ENCODE data around the gene SLC9A3. TPM values are rescaled to one million over a fixed set of nuclear protein-coding genes. Genes with fewer than 3 reads are reported as not detected.

The SLC9A3 gene
- total RNA-seq, 1 experiment from 2014 or later = 2.0 TPM

- H3K79me2 ChIP-seq (ENCODE audit: low read length) = no peaks in the 10 kb centered on the region
- H3K27ac ChIP-seq (ENCODE audit: low read length) = no peak overlapping the region
- H4K20me1 ChIP-seq (ENCODE audit: insufficient read depth, low read depth, low read length) = no peaks in the 10 kb centered on the region
- H3K4me3 ChIP-seq (ENCODE audit: low read length) = no peak overlapping the region
- peaks cover 8% of the 10 kb centered on the region for H3K4me1 ChIP-seq (ENCODE audit: low read length)
- no peaks in the 10 kb centered on the region for H3K27me3 ChIP-seq (ENCODE audit: low read length)
- no peaks in the 10 kb centered on the region for H3K9me3 ChIP-seq (ENCODE audit: low read length)
- H3K9me2 ChIP-seq (replicated peaks; ENCODE audit: insufficient read depth, low read length) = no peaks in the 10 kb centered on the region
- H2AFZ ChIP-seq (ENCODE audit: low read length) = no peak overlapping the region
- H3K4me2 ChIP-seq (ENCODE audit: low read depth, low read length, poor library complexity, severe bottlenecking) = no peak overlapping the region
- H3K36me3 ChIP-seq (ENCODE audit: insufficient read depth, low read length) = no peaks in the 10 kb centered on the region
- H3K9ac ChIP-seq (ENCODE audit: low read length) = no peak overlapping the region
- peak; percentile 72 for DNase-seq
These were observed 3.9 kb downstream of the SLC9A3 start for GRCh38 chr5:520196-520849.

- Histone ChIP-seq H3K9me2 (replicated peaks; ENCODE audit: insufficient read depth, low read length) (no peaks in the 10 kb centered on the region), H3K27ac (ENCODE audit: low read length) (no peak overlapping the region), H3K4me2 (ENCODE audit: low read depth, low read length, poor library complexity, severe bottlenecking) (no peak overlapping the region), H3K27me3 (ENCODE audit: low read length) (no peaks in the 10 kb centered on the region), H3K9ac (ENCODE audit: low read length) (no peak overlapping the region), H3K36me3 (ENCODE audit: insufficient read depth, low read length) (no peaks in the 10 kb centered on the region), H3K4me1 (ENCODE audit: low read length) (peaks cover 8% of the 10 kb centered on the region), H3K4me3 (ENCODE audit: low read length) (no peak overlapping the region), H3K79me2 (ENCODE audit: low read length) (no peaks in the 10 kb centered on the region), H4K20me1 (ENCODE audit: insufficient read depth, low read depth, low read length) (no peaks in the 10 kb centered on the region), H3K9me3 (ENCODE audit: low read length) (no peaks in the 10 kb centered on the region), H2AFZ (ENCODE audit: low read length) (no peak overlapping the region)
- DNase-seq = no peak
These were observed 5.5 kb downstream of the SLC9A3 start for GRCh38 chr5:518721-519120.

- H4K20me1 ChIP-seq (ENCODE audit: insufficient read depth, low read depth, low read length) = no peaks in the 10 kb centered on the region
- no peaks in the 10 kb centered on the region for H3K9me2 ChIP-seq (replicated peaks; ENCODE audit: insufficient read depth, low read length)
- no peak for DNase-seq
- H3K4me2 ChIP-seq (ENCODE audit: low read depth, low read length, poor library complexity, severe bottlenecking) = no peak overlapping the region
- no peaks in the 10 kb centered on the region for H3K9me3 ChIP-seq (ENCODE audit: low read length)
- no peaks in the 10 kb centered on the region for H3K27me3 ChIP-seq (ENCODE audit: low read length)
- no peak overlapping the region for H3K27ac ChIP-seq (ENCODE audit: low read length)
- H3K36me3 ChIP-seq (ENCODE audit: insufficient read depth, low read length) = no peaks in the 10 kb centered on the region
- H3K79me2 ChIP-seq (ENCODE audit: low read length) = no peaks in the 10 kb centered on the region
- H3K4me3 ChIP-seq (ENCODE audit: low read length) = no peak overlapping the region
- H3K4me1 ChIP-seq (ENCODE audit: low read length) = peaks cover 8% of the 10 kb centered on the region
- H3K9ac ChIP-seq (ENCODE audit: low read length) = no peak overlapping the region
- H2AFZ ChIP-seq (ENCODE audit: low read length) = no peak overlapping the region
These were observed 6.6 kb downstream of the SLC9A3 start for GRCh38 chr5:517535-518100.

GRCh38 chr5:516980-517379 is 7.3 kb downstream of the SLC9A3 start:
- Histone ChIP-seq H3K4me3 (ENCODE audit: low read length) (no peak overlapping the region), H3K4me2 (ENCODE audit: low read depth, low read length, poor library complexity, severe bottlenecking) (no peak overlapping the region), H2AFZ (ENCODE audit: low read length) (no peak overlapping the region), H3K9me3 (ENCODE audit: low read length) (no peaks in the 10 kb centered on the region), H3K27ac (ENCODE audit: low read length) (no peak overlapping the region), H4K20me1 (ENCODE audit: insufficient read depth, low read depth, low read length) (no peaks in the 10 kb centered on the region), H3K4me1 (ENCODE audit: low read length) (peaks cover 8% of the 10 kb centered on the region), H3K36me3 (ENCODE audit: insufficient read depth, low read length) (no peaks in the 10 kb centered on the region), H3K9me2 (replicated peaks; ENCODE audit: insufficient read depth, low read length) (no peaks in the 10 kb centered on the region), H3K27me3 (ENCODE audit: low read length) (no peaks in the 10 kb centered on the region), H3K79me2 (ENCODE audit: low read length) (no peaks in the 10 kb centered on the region), H3K9ac (ENCODE audit: low read length) (no peak overlapping the region)
- DNase-seq = no peak

- DNase-seq = no peak
- no peak overlapping the region for H3K4me2 ChIP-seq (ENCODE audit: low read depth, low read length, poor library complexity, severe bottlenecking)
These were observed 7.8 kb downstream of the SLC9A3 start for GRCh38 chr5:516338-516925.

GRCh38 chr5:515273-515836 is 8.9 kb downstream of the SLC9A3 start:
- no peaks in the 10 kb centered on the region for H3K36me3 ChIP-seq (ENCODE audit: insufficient read depth, low read length)
- H3K4me3 ChIP-seq (ENCODE audit: low read length) = no peak overlapping the region
- no peaks in the 10 kb centered on the region for H4K20me1 ChIP-seq (ENCODE audit: insufficient read depth, low read depth, low read length)
- no peak for DNase-seq
- no peaks in the 10 kb centered on the region for H3K9me2 ChIP-seq (replicated peaks; ENCODE audit: insufficient read depth, low read length)
- no peak overlapping the region for H3K9ac ChIP-seq (ENCODE audit: low read length)
- H3K9me3 ChIP-seq (ENCODE audit: low read length) = no peaks in the 10 kb centered on the region
- no peaks in the 10 kb centered on the region for H3K27me3 ChIP-seq (ENCODE audit: low read length)
- H3K79me2 ChIP-seq (ENCODE audit: low read length) = no peaks in the 10 kb centered on the region
- no peak overlapping the region for H2AFZ ChIP-seq (ENCODE audit: low read length)
- H3K27ac ChIP-seq (ENCODE audit: low read length) = no peak overlapping the region
- no peak overlapping the region for H3K4me2 ChIP-seq (ENCODE audit: low read depth, low read length, poor library complexity, severe bottlenecking)
- peaks cover 2% of the 10 kb centered on the region for H3K4me1 ChIP-seq (ENCODE audit: low read length)

More at GRCh38 chr5:516338-516925, 7.8 kb downstream of the SLC9A3 start:
- H3K9me3 ChIP-seq (ENCODE audit: low read length) = no peaks in the 10 kb centered on the region
- H2AFZ ChIP-seq (ENCODE audit: low read length) = no peak overlapping the region
- no peaks in the 10 kb centered on the region for H3K36me3 ChIP-seq (ENCODE audit: insufficient read depth, low read length)
- no peaks in the 10 kb centered on the region for H3K9me2 ChIP-seq (replicated peaks; ENCODE audit: insufficient read depth, low read length)
- H3K9ac ChIP-seq (ENCODE audit: low read length) = no peak overlapping the region
- no peaks in the 10 kb centered on the region for H3K79me2 ChIP-seq (ENCODE audit: low read length)
- no peak overlapping the region for H3K4me3 ChIP-seq (ENCODE audit: low read length)
- H3K27ac ChIP-seq (ENCODE audit: low read length) = no peak overlapping the region
- H3K4me1 ChIP-seq (ENCODE audit: low read length) = peaks cover 8% of the 10 kb centered on the region
- no peaks in the 10 kb centered on the region for H3K27me3 ChIP-seq (ENCODE audit: low read length)
- no peaks in the 10 kb centered on the region for H4K20me1 ChIP-seq (ENCODE audit: insufficient read depth, low read depth, low read length)

GRCh38 chr5:514673-515072 is 9.6 kb downstream of the SLC9A3 start:
- Histone ChIP-seq H3K9me3 (ENCODE audit: low read length) (no peaks in the 10 kb centered on the region), H3K4me2 (ENCODE audit: low read depth, low read length, poor library complexity, severe bottlenecking) (no peak overlapping the region), H3K27me3 (ENCODE audit: low read length) (no peaks in the 10 kb centered on the region), H2AFZ (ENCODE audit: low read length) (no peak overlapping the region), H3K27ac (ENCODE audit: low read length) (no peak overlapping the region), H4K20me1 (ENCODE audit: insufficient read depth, low read depth, low read length) (no peaks in the 10 kb centered on the region), H3K4me1 (ENCODE audit: low read length) (no peaks in the 10 kb centered on the region; the same call in 1 of the 2 replicates), H3K36me3 (ENCODE audit: insufficient read depth, low read length) (no peaks in the 10 kb centered on the region), H3K79me2 (ENCODE audit: low read length) (no peaks in the 10 kb centered on the region), H3K9ac (ENCODE audit: low read length) (no peak overlapping the region), H3K9me2 (replicated peaks; ENCODE audit: insufficient read depth, low read length) (no peaks in the 10 kb centered on the region), H3K4me3 (ENCODE audit: low read length) (no peak overlapping the region)
- DNase-seq = no peak

GRCh38 chr5:514101-514485 is 10.2 kb downstream of the SLC9A3 start:
- Histone ChIP-seq H3K9me2 (replicated peaks; ENCODE audit: insufficient read depth, low read length) (no peaks in the 10 kb centered on the region), H3K4me2 (ENCODE audit: low read depth, low read length, poor library complexity, severe bottlenecking) (no peak overlapping the region), H3K9me3 (ENCODE audit: low read length) (no peaks in the 10 kb centered on the region), H2AFZ (ENCODE audit: low read length) (no peak overlapping the region), H3K79me2 (ENCODE audit: low read length) (no peaks in the 10 kb centered on the region), H3K4me1 (ENCODE audit: low read length) (no peaks in the 10 kb centered on the region; the same call in 1 of the 2 replicates), H3K27me3 (ENCODE audit: low read length) (no peaks in the 10 kb centered on the region), H3K4me3 (ENCODE audit: low read length) (no peak overlapping the region), H3K27ac (ENCODE audit: low read length) (no peak overlapping the region), H3K9ac (ENCODE audit: low read length) (no peak overlapping the region), H3K36me3 (ENCODE audit: insufficient read depth, low read length) (no peaks in the 10 kb centered on the region), H4K20me1 (ENCODE audit: insufficient read depth, low read depth, low read length) (no peaks in the 10 kb centered on the region)
- DNase-seq = no peak

Data from Karpas-422 (cell line).